ENCODE results near the gene GLCE.

Gene GLCE

GRCh38 chr15:69189157-69189556, 28.7 kb downstream of the GLCE start:
- Histone ChIP-seq H3K36me3 (ENCODE audit: insufficient read depth, low read length) (no peaks in the 10 kb centered on the region), H3K9me3 (ENCODE audit: low read length) (no peaks in the 10 kb centered on the region), H3K9me2 (ENCODE audit: low read depth, low read length) (no peaks in the 10 kb centered on the region), H3K9ac (ENCODE audit: low read length) (no peak overlapping the region), H3K4me3 (ENCODE audit: low read depth, low read length, poor library complexity, severe bottlenecking) (no peak overlapping the region), H2AFZ (ENCODE audit: low read length) (no peak overlapping the region), H3K27ac (ENCODE audit: low read depth, low read length, poor library complexity, severe bottlenecking) (no peak overlapping the region), H3K4me2 (ENCODE audit: low read length) (no peak overlapping the region), H4K20me1 (ENCODE audit: insufficient read depth, low read length) (no peaks in the 10 kb centered on the region), H3F3A (ENCODE audit: insufficient read depth, low read length) (no peaks in the 10 kb centered on the region), H3K4me1 (ENCODE audit: insufficient read depth, low read length, severe bottlenecking) (no peaks in the 10 kb centered on the region), H3K79me2 (ENCODE audit: insufficient read depth, low read length) (no peaks in the 10 kb centered on the region), H3K27me3 (ENCODE audit: insufficient read depth, low read length) (no peaks in the 10 kb centered on the region)
- TF ChIP-seq CTCF (IDR thresholded peaks at IDR 0.05; ENCODE audit: low read length) (no peak), EZH2 (IDR thresholded peaks at IDR 0.05; ENCODE audit: borderline replicate concordance, low read length) (no peak)

- no peaks in the 10 kb centered on the region for H3K79me2 ChIP-seq (ENCODE audit: insufficient read depth, low read length)
- no peak overlapping the region for H3K9ac ChIP-seq (ENCODE audit: low read length)
- no peaks in the 10 kb centered on the region for H3K4me1 ChIP-seq (ENCODE audit: insufficient read depth, low read length, severe bottlenecking)
- H3K4me3 ChIP-seq (ENCODE audit: low read depth, low read length, poor library complexity, severe bottlenecking) = no peak overlapping the region
- H3K27ac ChIP-seq (ENCODE audit: low read depth, low read length, poor library complexity, severe bottlenecking) = no peak overlapping the region
- H3K9me3 ChIP-seq (ENCODE audit: low read length) = no peaks in the 10 kb centered on the region
- no peaks in the 10 kb centered on the region for H3F3A ChIP-seq (ENCODE audit: insufficient read depth, low read length)
- no peak overlapping the region for H2AFZ ChIP-seq (ENCODE audit: low read length)
- no peaks in the 10 kb centered on the region for H4K20me1 ChIP-seq (ENCODE audit: insufficient read depth, low read length)
- TF ChIP-seq EZH2 (IDR thresholded peaks at IDR 0.05; ENCODE audit: borderline replicate concordance, low read length) (no peak), CTCF (IDR thresholded peaks at IDR 0.05; ENCODE audit: low read length) (no peak)
- no peaks in the 10 kb centered on the region for H3K9me2 ChIP-seq (ENCODE audit: low read depth, low read length)
- no peaks in the 10 kb centered on the region for H3K27me3 ChIP-seq (ENCODE audit: insufficient read depth, low read length)
- H3K4me2 ChIP-seq (ENCODE audit: low read length) = no peak overlapping the region
- H3K36me3 ChIP-seq (ENCODE audit: insufficient read depth, low read length) = no peaks in the 10 kb centered on the region
Observed at GRCh38 chr15:69190091-69190490, 29.7 kb downstream of the GLCE start.

GRCh38 chr15:69190504-69190903, 30.1 kb downstream of the GLCE start:
- TF ChIP-seq EZH2 (IDR thresholded peaks at IDR 0.05; ENCODE audit: borderline replicate concordance, low read length) (no peak), CTCF (IDR thresholded peaks at IDR 0.05; ENCODE audit: low read length) (no peak)
- Histone ChIP-seq H2AFZ (ENCODE audit: low read length) (no peak overlapping the region), H3K27ac (ENCODE audit: low read depth, low read length, poor library complexity, severe bottlenecking) (no peak overlapping the region), H3F3A (ENCODE audit: insufficient read depth, low read length) (no peaks in the 10 kb centered on the region), H3K9me3 (ENCODE audit: low read length) (no peaks in the 10 kb centered on the region), H3K36me3 (ENCODE audit: insufficient read depth, low read length) (no peaks in the 10 kb centered on the region), H3K9me2 (ENCODE audit: low read depth, low read length) (no peaks in the 10 kb centered on the region), H3K4me3 (ENCODE audit: low read depth, low read length, poor library complexity, severe bottlenecking) (no peak overlapping the region), H4K20me1 (ENCODE audit: insufficient read depth, low read length) (no peaks in the 10 kb centered on the region), H3K27me3 (ENCODE audit: insufficient read depth, low read length) (no peaks in the 10 kb centered on the region), H3K9ac (ENCODE audit: low read length) (no peak overlapping the region), H3K79me2 (ENCODE audit: insufficient read depth, low read length) (no peaks in the 10 kb centered on the region), H3K4me1 (ENCODE audit: insufficient read depth, low read length, severe bottlenecking) (no peaks in the 10 kb centered on the region), H3K4me2 (ENCODE audit: low read length) (no peak overlapping the region)
